ENCODE measurements around the gene CRY1. TPM values are rescaled to one million over a fixed set of nuclear protein-coding genes. Genes with fewer than 3 reads are reported as not detected.
A peak's percentile ranks its signal among the peaks of the same experiment; 100 is the strongest.
"Not testable (repeated sequence)": the region's sequence is repeated elsewhere in the genome, so short reads cannot be mapped to it uniquely, and the experiment has no call there.

The CRY1 gene
- total RNA-seq, 3 donors from 2014 or later (not counting 1 experiment from before 2014, with no cell fraction given): 71.1 to 124 (median 115) TPM

- no peaks in the 10 kb centered on the region for H3K4me1 ChIP-seq (ENCODE audit: control insufficient read depth, insufficient read depth, low read length)
- Mint-ChIP-seq H3K9me3 (no peaks in the 10 kb centered on the region), H3K27me3 (ENCODE audit: low read depth in 2 of 2) (no peaks in the 10 kb centered on the region), H3K4me1 (peaks cover 45 to 73% of the 10 kb centered on the region in 2 donors), H3K36me3 (no peaks in the 10 kb centered on the region), H3K4me3 (peak overlapping the region; percentile 90), H3K27ac (peak overlapping the region; percentile 96 to 100)
- H3K36me3 ChIP-seq (ENCODE audit: control insufficient read depth, insufficient read depth, low read length): no peaks in the 10 kb centered on the region
- H3K27ac ChIP-seq (ENCODE audit: low read length): peak overlapping the region; percentile 97
- no peaks in the 10 kb centered on the region for H3K27me3 ChIP-seq (ENCODE audit: control insufficient read depth, insufficient read depth, low read length)
- peak overlapping the region; percentile 10 for H3K4me3 ChIP-seq (ENCODE audit: low read length)
- WGBS (ENCODE audit: insufficient coverage): 75% methylated on average over 1 of the region's 4 CpGs
- DNase-seq (peak in 1 of 2 donors; percentile 18), ATAC-seq (peak; percentile 30 to 46 (median 44))
- intact Hi-C loops (cut with micrococcal nuclease): loop anchor here (1.0 to 2.0 kb wide), 3 partner anchors 66 to 152 kb away; partner anchors contain the start of genes CRY1 and TMEM263
- no peaks in the 10 kb centered on the region for H3K9me3 ChIP-seq (ENCODE audit: control insufficient read depth, insufficient read depth, low read length)
- no peak for TF ChIP-seq CTCF (IDR thresholded peaks at IDR 0.05)
Measured at GRCh38 chr12:107026806-107027635, 66.3 kb downstream of the CRY1 start.

- not testable (repeated sequence) for ATAC-seq; H3K4me1 ChIP-seq (ENCODE audit: control insufficient read depth, insufficient read depth, low read length); H3K36me3 ChIP-seq (ENCODE audit: control insufficient read depth, insufficient read depth, low read length); H3K9me3 ChIP-seq (ENCODE audit: control insufficient read depth, insufficient read depth, low read length); DNase-seq; H3K4me3 ChIP-seq (ENCODE audit: low read length); H3K9me3 Mint-ChIP-seq; H3K36me3 Mint-ChIP-seq; H3K27me3 Mint-ChIP-seq (ENCODE audit: low read depth in 2 of 2); H3K4me3 Mint-ChIP-seq; H3K27me3 ChIP-seq (ENCODE audit: control insufficient read depth, insufficient read depth, low read length)
- H3K4me1 Mint-ChIP-seq: peaks cover 41 to 67% of the 10 kb centered on the region in 2 donors
- H3K27ac Mint-ChIP-seq: peak overlapping the region; percentile 96 to 100
- intact Hi-C loops (cut with micrococcal nuclease): loop anchor here (2.0 kb wide), 1 partner anchor 152 kb away; no protein-coding TSS in a partner anchor
- peak overlapping the region; percentile 97 for H3K27ac ChIP-seq (ENCODE audit: low read length)
Measured at GRCh38 chr12:107026356-107026755, 67.0 kb downstream of the CRY1 start.

- intact Hi-C loops (cut with micrococcal nuclease): loop anchor here (2.0 kb wide), 1 partner anchor 153 kb away; no protein-coding TSS in a partner anchor
Measured at GRCh38 chr12:107025671-107026070, 67.7 kb downstream of the CRY1 start.

More at GRCh38 chr12:107025671-107026070, 67.7 kb downstream of the CRY1 start:
- no peaks in the 10 kb centered on the region for H3K36me3 Mint-ChIP-seq
- no peaks in the 10 kb centered on the region for H3K36me3 ChIP-seq (ENCODE audit: control insufficient read depth, insufficient read depth, low read length)
- no peaks in the 10 kb centered on the region for H3K27me3 ChIP-seq (ENCODE audit: control insufficient read depth, insufficient read depth, low read length)
- H3K4me3 ChIP-seq (ENCODE audit: low read length): no peak overlapping the region
- 94% methylated on average over 1 of the region's 1 CpG for WGBS (ENCODE audit: insufficient coverage)
- no peaks in the 10 kb centered on the region for H3K9me3 ChIP-seq (ENCODE audit: control insufficient read depth, insufficient read depth, low read length)
- H3K27ac Mint-ChIP-seq: peak overlapping the region; percentile 96 to 100
- H3K4me1 ChIP-seq (ENCODE audit: control insufficient read depth, insufficient read depth, low read length): no peaks in the 10 kb centered on the region
- H3K4me3 Mint-ChIP-seq: no peak overlapping the region
- no peaks in the 10 kb centered on the region for H3K9me3 Mint-ChIP-seq
- no peaks in the 10 kb centered on the region for H3K27me3 Mint-ChIP-seq (ENCODE audit: low read depth in 2 of 2)
- ATAC-seq (no peak), DNase-seq (no peak)
- H3K27ac ChIP-seq (ENCODE audit: low read length): no peak overlapping the region
- TF ChIP-seq CTCF (IDR thresholded peaks at IDR 0.05): no peak
- H3K4me1 Mint-ChIP-seq: peaks cover 34 to 60% of the 10 kb centered on the region in 2 donors
